Epidermal melanocyte (primary cell): ENCODE results near the gene PTPRS.
"Not testable (repeated sequence)": the region's sequence is repeated elsewhere in the genome, so short reads cannot be mapped to it uniquely, and the experiment has no call there.

Source experiments
- DNase-seq: peaks from one replicate; pipeline ENCODE4 v3.0.0; 2011; ENCODE audit warnings: low spot score; ENCODE audit not compliant: insufficient read length

The PTPRS gene

GRCh38 chr19:5333581-5334365 lies 6.8 kb downstream of the PTPRS start:
- no peak for DNase-seq

GRCh38 chr19:5332501-5332900 lies 8.1 kb downstream of the PTPRS start:
- no peak for DNase-seq

GRCh38 chr19:5331790-5332189 lies 8.8 kb downstream of the PTPRS start:
- DNase-seq: no peak

- no peak for DNase-seq
Measured at GRCh38 chr19:5330307-5330720, 10.3 kb downstream of the PTPRS start.

- DNase-seq: no peak
Measured at GRCh38 chr19:5329141-5329540, 11.5 kb downstream of the PTPRS start.

GRCh38 chr19:5328407-5328806 lies 12.2 kb downstream of the PTPRS start:
- DNase-seq: not testable (repeated sequence)

GRCh38 chr19:5326986-5327623 lies 13.5 kb downstream of the PTPRS start:
- DNase-seq: no peak

GRCh38 chr19:5326545-5326944 lies 14.1 kb downstream of the PTPRS start:
- no peak for DNase-seq

GRCh38 chr19:5324947-5325346 lies 15.7 kb downstream of the PTPRS start:
- no peak for DNase-seq

- DNase-seq: no peak
Measured at GRCh38 chr19:5323475-5323811, 17.2 kb downstream of the PTPRS start.

- DNase-seq: no peak
Measured at GRCh38 chr19:5321851-5322681, 18.5 kb downstream of the PTPRS start.

GRCh38 chr19:5321066-5321642 lies 19.5 kb downstream of the PTPRS start:
- DNase-seq: no peak

GRCh38 chr19:5319516-5319915 lies 21.1 kb downstream of the PTPRS start:
- no peak for DNase-seq

GRCh38 chr19:5318306-5318705 lies 22.3 kb downstream of the PTPRS start:
- no peak for DNase-seq

- no peak for DNase-seq
Measured at GRCh38 chr19:5317321-5317720, 23.3 kb downstream of the PTPRS start.

GRCh38 chr19:5316138-5316537 lies 24.5 kb downstream of the PTPRS start:
- DNase-seq: no peak

- no peak for DNase-seq
Measured at GRCh38 chr19:5314907-5315298, 25.7 kb downstream of the PTPRS start.

- no peak for DNase-seq
Measured at GRCh38 chr19:5314012-5314906, 26.4 kb downstream of the PTPRS start.

- no peak for DNase-seq
Measured at GRCh38 chr19:5313307-5313706, 27.3 kb downstream of the PTPRS start.

GRCh38 chr19:5312058-5312457 lies 28.6 kb downstream of the PTPRS start:
- DNase-seq: no peak
